GM12872 (cell line): ENCODE data around the gene BTBD2.

ENCODE experiments used
- CTCF ChIP-seq: IDR thresholded peaks from 3 replicates; pipeline ENCODE4 v1.5.1; 2011; ENCODE audit warnings: low read depth, mild to moderate bottlenecking, low read length, moderate library complexity; ENCODE audit not compliant: insufficient read depth

Gene BTBD2

GRCh38 chr19:1936430-1936829, 79.1 kb downstream of the BTBD2 start:
- TF ChIP-seq CTCF = no peak

GRCh38 chr19:1935484-1936208, 79.9 kb downstream of the BTBD2 start:
- no peak for TF ChIP-seq CTCF
